Activated naive CD8-positive, alpha-beta T cell treated with anti-CD3 and anti-CD28 coated beads, Interleukin-2, amount 10 ng/mL, durations not matched to agents 7 days and 5 days (primary cell): ENCODE measurements around the gene DNAH1. TPM values are rescaled to one million over a fixed set of nuclear protein-coding genes. Genes with fewer than 3 reads are reported as not detected.

Experiments
- ATAC-seq: fragments of 150-1000 bp; cut with Tn5 transposase; one replicate; pipeline ENCODE4 v1.10.0; 2021; ENCODE audit warnings: low read depth, moderate library complexity
- POLR2A ChIA-PET: fragments of 350-600 bp; sonication (Branson Sonifier 250); formaldehyde crosslinking; loops from one replicate; lab custom pipeline; 2021; ENCODE audit warnings: antibody characterized with exemption; lab: Charles Lee
- DNase-seq: peaks from one replicate; pipeline ENCODE4 v3.0.0; 2021
- H3K27ac Mint-ChIP-seq: one replicate; pipeline ENCODE4 v1.8.0; 2022; ENCODE audit warnings: mild to moderate bottlenecking, mixed read lengths
- H3K27me3 Mint-ChIP-seq: one replicate; pipeline ENCODE4 v1.8.0; 2022; ENCODE audit warnings: mild to moderate bottlenecking, moderate library complexity, mixed read lengths
- H3K36me3 Mint-ChIP-seq: one replicate; pipeline ENCODE4 v1.8.0; 2021; ENCODE audit warnings: mild to moderate bottlenecking, mixed read lengths
- H3K4me1 Mint-ChIP-seq: one replicate; pipeline ENCODE4 v1.8.0; 2021; ENCODE audit warnings: mixed read lengths
- H3K4me3 Mint-ChIP-seq: one replicate; pipeline ENCODE4 v1.8.0; 2022; ENCODE audit warnings: mild to moderate bottlenecking, moderate library complexity, mixed read lengths
- H3K9me3 Mint-ChIP-seq: one replicate; pipeline ENCODE4 v1.8.0; 2021; ENCODE audit warnings: mixed read lengths
- total RNA-seq, 2 experiments: library from RNA; stranded (reverse); gene quantifications; one replicate each; pipeline ENCODE4 v1.2.3, GENCODE V29; 2021

DNAH1 gene
- total RNA-seq, 2 experiments from 2014 or later, result 28.5 to 30.0 TPM

DNA sequence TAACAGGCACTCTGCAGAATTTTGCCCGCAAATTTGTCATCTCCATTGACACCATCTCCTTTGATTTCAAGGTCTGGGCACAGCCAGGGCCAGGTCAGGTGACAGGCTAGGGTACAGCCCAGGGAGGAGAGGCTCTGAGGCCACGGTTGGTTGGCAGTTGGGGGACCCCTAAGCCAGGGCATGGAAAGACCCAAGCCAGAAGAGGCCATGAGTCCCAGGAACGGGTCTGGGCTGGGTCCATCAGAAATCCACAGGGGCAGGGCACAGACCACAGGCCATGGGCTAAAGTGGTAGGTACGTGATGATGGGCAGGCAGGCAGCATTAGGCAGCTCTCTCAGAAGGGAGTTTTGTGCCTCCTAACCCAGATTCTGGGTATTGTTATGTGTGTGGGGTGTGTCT is 83.0 kb downstream of the DNAH1 start:
- Mint-ChIP-seq H3K9me3 (no peaks in the 10 kb centered on the region), H3K27ac (no peak overlapping the region), H3K4me3 (no peak overlapping the region), H3K36me3 (peaks cover 11% of the 10 kb centered on the region), H3K27me3 (no peaks in the 10 kb centered on the region), H3K4me1 (no peaks in the 10 kb centered on the region)
- no peak for DNase-seq
- POLR2A ChIA-PET, result interaction anchor here (1.2 kb wide), 1 partner anchor 10 kb away, joined by 3 read pairs; no protein-coding TSS in a partner anchor
- no peak for ATAC-seq

DNA sequence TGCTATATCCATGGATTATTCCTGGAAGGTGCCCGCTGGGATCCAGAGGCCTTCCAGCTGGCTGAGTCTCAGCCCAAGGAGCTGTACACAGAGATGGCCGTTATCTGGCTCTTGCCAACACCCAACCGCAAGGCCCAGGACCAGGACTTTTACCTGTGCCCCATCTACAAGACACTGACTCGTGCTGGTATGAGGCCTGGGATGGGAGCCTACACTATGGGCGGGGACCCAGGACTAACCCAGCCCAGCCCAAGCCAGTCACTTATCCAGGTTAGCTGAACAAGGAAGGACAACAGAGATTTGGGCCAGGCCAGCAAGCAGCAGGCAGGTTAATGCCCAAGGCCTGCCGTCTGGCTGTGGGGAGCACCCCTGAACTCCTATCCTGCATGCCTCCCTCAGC is 83.5 kb downstream of the DNAH1 start:
- Mint-ChIP-seq H3K4me3 (no peak overlapping the region), H3K36me3 (peaks cover 14% of the 10 kb centered on the region), H3K9me3 (no peaks in the 10 kb centered on the region), H3K27me3 (no peaks in the 10 kb centered on the region), H3K4me1 (no peaks in the 10 kb centered on the region), H3K27ac (no peak overlapping the region)
- no peak for ATAC-seq
- POLR2A ChIA-PET, result interaction anchor here (0.9 to 1.2 kb wide), 2 partner anchors 10 to 174 kb away, joined by 3 read pairs; partner anchors contain the start of gene TLR9
- no peak for DNase-seq

DNA sequence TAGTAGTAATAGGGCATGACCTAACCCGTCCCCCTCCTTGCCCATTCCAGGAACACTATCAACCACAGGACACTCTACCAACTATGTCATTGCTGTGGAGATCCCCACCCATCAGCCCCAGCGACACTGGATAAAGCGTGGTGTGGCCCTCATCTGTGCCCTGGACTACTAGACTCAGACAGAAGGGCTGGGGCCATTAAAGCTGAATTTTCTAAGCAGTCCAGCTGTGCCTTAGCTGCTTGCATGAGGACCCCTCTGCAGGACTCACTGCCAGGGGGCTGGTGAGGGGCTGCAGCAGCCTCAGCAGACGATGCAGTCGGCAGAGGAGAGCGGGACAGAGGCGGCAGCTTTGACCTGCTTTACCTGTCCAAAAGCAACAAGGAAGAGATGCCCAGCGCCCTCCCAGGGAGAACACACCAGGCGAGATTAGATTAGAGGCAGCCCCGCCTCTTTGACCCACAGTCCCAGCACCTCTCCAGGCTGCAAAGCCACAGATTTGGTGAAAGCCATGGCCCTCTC is 84.2 kb downstream of the DNAH1 start:
- H3K27me3 Mint-ChIP-seq, result no peaks in the 10 kb centered on the region
- H3K36me3 Mint-ChIP-seq, result peaks cover 18% of the 10 kb centered on the region
- H3K4me1 Mint-ChIP-seq, result no peaks in the 10 kb centered on the region
- ATAC-seq (no peak), DNase-seq (no peak)
- no peak overlapping the region for H3K4me3 Mint-ChIP-seq
- no peaks in the 10 kb centered on the region for H3K9me3 Mint-ChIP-seq
- H3K27ac Mint-ChIP-seq, result no peak overlapping the region
- POLR2A ChIA-PET, result interaction anchor here (0.9 kb wide), 1 partner anchor 175 kb away, joined by 3 read pairs; the partner anchor contains the start of gene TLR9

DNA sequence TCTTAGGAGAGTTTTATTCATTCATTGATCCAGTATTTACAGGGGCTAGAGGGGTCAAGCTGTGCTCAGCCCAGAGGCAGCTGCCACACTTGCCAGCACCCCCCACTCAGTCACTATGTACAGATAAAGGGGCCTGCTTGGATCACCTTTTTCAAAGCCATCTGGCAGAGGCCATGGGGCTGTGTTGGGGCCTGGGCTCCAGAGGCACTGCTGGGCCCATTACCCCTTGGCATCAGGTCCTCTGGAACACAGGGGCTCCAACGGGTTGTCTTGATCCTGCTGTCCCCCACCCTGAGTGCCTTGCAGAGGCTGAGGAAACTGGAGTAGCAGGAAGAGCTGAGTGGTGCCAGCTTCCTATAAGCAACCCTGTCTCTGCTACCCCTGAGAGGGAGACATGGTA is 84.9 kb downstream of the DNAH1 start:
- peaks cover 18% of the 10 kb centered on the region for H3K36me3 Mint-ChIP-seq
- ATAC-seq, result no peak
- no peak overlapping the region for H3K4me3 Mint-ChIP-seq
- POLR2A ChIA-PET, result no interaction called here
- no peaks in the 10 kb centered on the region for H3K27me3 Mint-ChIP-seq
- H3K27ac Mint-ChIP-seq, result no peak overlapping the region
- H3K4me1 Mint-ChIP-seq, result no peaks in the 10 kb centered on the region
- DNase-seq, result no peak
- no peaks in the 10 kb centered on the region for H3K9me3 Mint-ChIP-seq

DNA sequence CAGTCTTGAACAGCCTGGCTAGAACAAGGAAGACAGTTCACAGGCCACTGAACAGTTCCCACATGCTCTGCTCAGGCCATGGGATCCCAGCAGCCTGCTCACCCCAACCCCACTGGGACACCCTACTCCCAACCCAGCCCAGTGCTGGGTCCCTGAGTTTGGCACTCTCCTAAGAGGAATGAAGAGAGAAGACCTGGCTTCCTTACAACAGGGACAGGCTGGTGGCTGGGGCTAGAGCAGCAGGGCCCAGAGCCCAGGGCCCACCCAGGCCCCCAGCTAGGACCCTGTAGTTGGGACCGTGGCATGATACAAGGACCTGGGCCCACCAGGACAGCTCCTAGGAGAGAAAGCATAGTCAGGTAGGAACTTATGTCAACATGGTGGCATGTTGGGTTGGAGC is 85.4 kb downstream of the DNAH1 start:
- Mint-ChIP-seq H3K27me3 (no peaks in the 10 kb centered on the region), H3K4me1 (no peaks in the 10 kb centered on the region), H3K9me3 (no peaks in the 10 kb centered on the region), H3K36me3 (peaks cover 18% of the 10 kb centered on the region), H3K4me3 (no peak overlapping the region), H3K27ac (no peak overlapping the region)
- DNase-seq (peak; percentile 14), ATAC-seq (no peak)
- POLR2A ChIA-PET, result no interaction called here

DNA sequence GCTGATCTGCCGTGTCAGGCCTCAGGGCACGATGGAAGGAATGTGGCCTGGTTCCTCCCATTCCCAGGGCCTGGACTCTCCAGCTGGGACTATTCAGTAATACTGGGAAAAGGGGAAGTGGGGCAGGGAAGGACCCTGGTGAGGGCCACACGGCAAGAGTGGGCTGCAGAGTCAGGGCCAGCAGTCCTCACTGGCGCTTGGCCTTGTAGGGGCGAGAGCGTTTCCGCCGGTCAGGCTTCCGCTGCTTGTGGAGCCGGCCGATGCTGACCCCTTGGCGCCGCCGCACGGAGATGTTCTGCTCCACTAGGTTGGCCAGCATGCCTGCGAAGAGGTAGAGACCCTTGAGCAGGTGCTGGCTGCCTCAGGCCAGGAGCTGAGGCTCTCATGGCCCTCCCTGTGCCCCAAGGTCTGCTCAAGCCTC is 86.0 kb downstream of the DNAH1 start:
- peaks cover 19% of the 10 kb centered on the region for H3K36me3 Mint-ChIP-seq
- POLR2A ChIA-PET, result no interaction called here

DNA sequence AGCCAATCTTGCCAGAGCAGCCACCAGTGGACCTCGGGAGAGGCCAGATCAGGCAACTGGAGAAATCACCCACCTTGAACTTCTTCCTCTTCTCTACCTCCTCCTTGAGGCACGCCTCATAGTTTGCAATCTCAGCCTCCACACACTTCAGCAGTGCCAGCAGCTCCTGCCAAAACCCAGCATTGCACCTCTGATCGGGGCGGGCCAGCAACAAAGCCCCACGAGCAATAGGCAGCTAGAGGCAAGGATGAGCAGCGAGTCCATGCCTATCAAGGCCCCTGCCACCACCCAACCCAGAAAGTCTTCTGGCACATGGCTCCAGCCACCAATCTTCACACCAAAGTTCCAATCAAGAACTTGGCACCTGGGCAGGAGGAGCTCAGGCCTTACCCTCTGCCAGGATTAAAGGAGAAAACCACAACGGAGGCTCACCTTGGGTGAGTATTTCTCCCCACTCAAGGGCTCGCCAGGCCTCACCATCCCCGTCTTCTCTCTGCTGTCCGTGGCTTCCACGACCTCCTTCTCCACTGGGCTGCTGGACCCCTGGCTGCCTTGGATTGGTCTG is 86.7 kb downstream of the DNAH1 start:
- Mint-ChIP-seq H3K4me1 (no peaks in the 10 kb centered on the region), H3K4me3 (no peak overlapping the region), H3K36me3 (peaks cover 19% of the 10 kb centered on the region), H3K27me3 (no peaks in the 10 kb centered on the region), H3K27ac (no peak overlapping the region), H3K9me3 (no peaks in the 10 kb centered on the region)
- POLR2A ChIA-PET, result no interaction called here
- no peak for ATAC-seq
- DNase-seq, result peak; percentile 17

More for the DNA sequence above, 86.0 kb downstream of the DNAH1 start:
- no peaks in the 10 kb centered on the region for H3K27me3 Mint-ChIP-seq
- H3K4me3 Mint-ChIP-seq, result no peak overlapping the region
- ATAC-seq (no peak), DNase-seq (peak; percentile 26)
- no peak overlapping the region for H3K27ac Mint-ChIP-seq
- H3K4me1 Mint-ChIP-seq, result no peaks in the 10 kb centered on the region
- no peaks in the 10 kb centered on the region for H3K9me3 Mint-ChIP-seq

DNA sequence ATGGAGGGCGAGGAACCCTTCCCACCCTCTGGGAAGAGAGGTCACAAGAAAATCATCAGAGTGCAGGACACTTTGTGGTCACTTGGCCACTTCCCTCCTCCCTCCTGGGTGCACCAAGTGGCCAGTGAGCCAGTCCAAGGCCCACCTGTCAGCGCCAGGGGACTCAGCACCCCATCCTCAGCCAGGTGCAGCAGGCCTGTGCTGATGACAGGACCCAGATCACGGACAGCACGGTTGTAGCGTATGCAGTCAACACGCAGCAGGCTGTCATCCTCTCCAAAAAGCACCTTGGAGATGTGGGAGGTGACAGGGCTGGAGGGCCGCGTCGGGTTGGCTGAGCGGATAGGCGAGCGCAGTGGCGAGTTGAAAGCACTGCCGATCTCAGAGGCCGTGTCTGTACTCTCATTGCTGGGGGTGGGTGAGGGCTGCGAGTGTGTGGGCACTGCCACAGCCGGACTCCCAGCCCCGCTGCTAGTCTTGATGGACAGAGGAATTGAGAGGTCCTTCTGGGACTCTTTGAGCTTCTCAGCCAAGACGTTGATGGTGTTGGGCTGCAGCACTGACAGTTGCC is 87.2 kb downstream of the DNAH1 start:
- H3K9me3 Mint-ChIP-seq, result no peaks in the 10 kb centered on the region
- POLR2A ChIA-PET, result no interaction called here
- peak; percentile 21 for DNase-seq
- peaks cover 22% of the 10 kb centered on the region for H3K36me3 Mint-ChIP-seq
- no peaks in the 10 kb centered on the region for H3K27me3 Mint-ChIP-seq
- peaks cover 3% of the 10 kb centered on the region for H3K4me1 Mint-ChIP-seq
- ATAC-seq, result no peak
- H3K4me3 Mint-ChIP-seq, result no peak overlapping the region
- H3K27ac Mint-ChIP-seq, result no peak overlapping the region

DNA sequence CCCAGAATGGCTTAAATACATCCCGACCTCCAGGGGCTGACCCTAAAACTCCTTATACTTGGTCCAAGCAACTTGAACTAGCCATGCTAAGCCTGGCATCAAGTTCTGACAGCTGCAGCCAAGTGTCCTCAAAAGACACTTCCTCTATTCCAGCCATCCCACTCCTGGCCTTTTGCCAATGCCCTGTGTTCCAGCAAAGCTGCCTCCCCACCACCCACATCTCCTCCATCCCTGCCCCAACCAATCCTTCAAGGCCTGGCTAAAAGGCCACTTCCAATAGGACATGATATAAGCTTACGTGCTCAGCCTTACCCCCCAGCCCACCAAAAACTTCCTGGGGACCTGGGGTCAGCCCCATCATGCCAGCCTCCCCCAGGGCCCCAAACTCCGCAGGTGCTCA is 87.8 kb downstream of the DNAH1 start:
- H3K36me3 Mint-ChIP-seq, result peaks cover 22% of the 10 kb centered on the region
- no peaks in the 10 kb centered on the region for H3K9me3 Mint-ChIP-seq
- H3K4me1 Mint-ChIP-seq, result peaks cover 8% of the 10 kb centered on the region
- no peak for ATAC-seq
- H3K27ac Mint-ChIP-seq, result no peak overlapping the region
- no peak for DNase-seq
- H3K4me3 Mint-ChIP-seq, result no peak overlapping the region
- H3K27me3 Mint-ChIP-seq, result no peaks in the 10 kb centered on the region
- POLR2A ChIA-PET, result no interaction called here

DNA sequence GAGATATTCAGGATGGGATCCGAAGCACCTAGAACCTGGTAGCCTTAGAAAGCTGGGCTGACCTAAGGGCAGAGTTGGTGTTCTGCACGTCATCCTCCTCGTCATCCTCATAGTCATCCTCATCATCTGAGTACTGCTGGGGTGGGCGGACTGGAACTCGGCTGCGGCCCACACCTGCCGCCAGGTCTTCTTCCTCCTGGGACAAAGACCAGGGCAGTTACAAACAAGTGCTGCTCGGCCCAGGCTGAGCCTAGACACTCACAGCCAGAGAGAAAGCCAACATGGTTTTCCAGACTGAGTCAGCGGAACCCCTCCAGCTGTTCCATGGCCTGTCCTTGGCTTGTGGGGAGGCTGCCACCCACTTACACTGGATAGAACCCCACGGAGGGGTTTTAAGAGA is 88.3 kb downstream of the DNAH1 start:
- ATAC-seq, result no peak
- peaks cover 11% of the 10 kb centered on the region for H3K4me1 Mint-ChIP-seq
- H3K4me3 Mint-ChIP-seq, result no peak overlapping the region
- POLR2A ChIA-PET, result no interaction called here
- no peaks in the 10 kb centered on the region for H3K9me3 Mint-ChIP-seq
- H3K27me3 Mint-ChIP-seq, result no peaks in the 10 kb centered on the region
- H3K27ac Mint-ChIP-seq, result no peak overlapping the region
- peaks cover 22% of the 10 kb centered on the region for H3K36me3 Mint-ChIP-seq
- DNase-seq, result peak; percentile 16

DNA sequence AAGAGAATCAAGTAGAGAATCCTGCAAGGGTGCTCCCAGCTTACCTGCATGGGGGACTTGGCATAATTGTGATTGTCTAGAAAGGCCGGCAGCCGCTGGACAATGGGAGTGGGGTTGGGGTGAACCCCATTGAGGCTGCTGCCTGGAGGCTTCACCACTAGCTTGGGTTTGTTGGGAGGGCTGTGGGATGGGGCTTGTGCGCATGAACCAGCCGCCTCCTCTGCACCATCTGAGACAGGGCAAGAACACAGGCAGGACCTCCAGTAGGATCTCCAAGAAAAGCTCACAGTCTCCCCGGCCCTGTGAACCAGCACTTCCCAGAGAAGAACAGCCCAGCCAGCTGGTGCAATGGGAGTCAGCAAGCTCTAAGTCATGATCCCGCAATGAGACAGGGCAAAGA is 88.9 kb downstream of the DNAH1 start:
- ATAC-seq, result no peak
- POLR2A ChIA-PET, result no interaction called here
- H3K36me3 Mint-ChIP-seq, result peaks cover 22% of the 10 kb centered on the region

DNA sequence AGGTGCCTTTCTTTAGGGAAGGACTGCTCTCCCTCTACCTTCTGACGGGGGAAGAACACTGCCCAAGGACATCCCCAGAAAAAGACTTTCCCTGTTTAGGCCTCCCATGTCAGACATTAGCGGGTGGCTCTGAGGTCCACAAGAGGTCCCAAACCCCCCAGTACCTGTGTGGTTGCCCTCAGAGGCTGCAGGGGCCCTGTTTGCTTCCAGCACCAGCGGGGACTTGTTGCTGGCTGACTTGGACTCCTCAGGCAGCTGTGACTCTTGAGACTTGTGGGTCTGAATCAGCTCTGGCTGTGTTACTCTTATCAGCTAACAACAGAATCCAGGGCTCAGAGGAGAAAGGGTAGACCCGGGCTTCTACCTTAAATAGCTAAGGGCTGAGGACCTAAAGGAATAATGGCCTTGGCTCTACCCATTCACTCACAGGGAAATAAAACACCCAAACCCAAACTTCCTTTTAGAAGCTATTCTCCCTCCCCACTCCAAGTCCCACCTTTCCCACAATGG is 89.5 kb downstream of the DNAH1 start:
- Mint-ChIP-seq H3K4me1 (peaks cover 11% of the 10 kb centered on the region), H3K27ac (no peak overlapping the region), H3K27me3 (no peaks in the 10 kb centered on the region), H3K9me3 (no peaks in the 10 kb centered on the region), H3K36me3 (peaks cover 22% of the 10 kb centered on the region), H3K4me3 (no peak overlapping the region)
- DNase-seq, result peak; percentile 22
- no peak for ATAC-seq
- POLR2A ChIA-PET, result no interaction called here

More for the DNA sequence above, 88.9 kb downstream of the DNAH1 start:
- Mint-ChIP-seq H3K4me1 (peaks cover 11% of the 10 kb centered on the region), H3K27me3 (no peaks in the 10 kb centered on the region), H3K9me3 (no peaks in the 10 kb centered on the region), H3K4me3 (no peak overlapping the region), H3K27ac (no peak overlapping the region)
- peak; percentile 26 for DNase-seq

DNA sequence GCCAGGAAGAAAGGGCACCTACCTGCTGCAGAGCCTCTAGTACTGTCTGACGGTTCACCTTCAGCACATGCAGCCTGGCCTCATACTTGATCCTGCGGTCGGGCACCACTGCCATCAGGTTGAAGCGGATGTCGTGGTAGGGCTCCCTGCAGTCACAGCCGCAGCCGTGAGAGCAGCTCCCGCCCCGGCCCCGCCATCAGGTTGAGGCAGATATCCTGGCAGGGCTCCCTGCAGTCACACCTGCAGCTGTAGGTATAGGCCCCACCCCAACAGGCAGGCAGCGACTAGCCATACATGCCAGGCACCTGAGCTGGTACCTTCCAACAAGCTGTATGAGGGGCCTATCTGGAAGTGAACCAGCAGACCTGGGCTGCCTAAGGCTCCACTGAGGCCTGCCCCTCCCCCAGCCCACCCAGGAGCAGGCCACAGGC is 90.1 kb downstream of the DNAH1 start:
- Mint-ChIP-seq H3K27me3 (no peaks in the 10 kb centered on the region), H3K36me3 (peaks cover 23% of the 10 kb centered on the region), H3K9me3 (no peaks in the 10 kb centered on the region), H3K4me1 (peaks cover 16% of the 10 kb centered on the region), H3K4me3 (no peak overlapping the region), H3K27ac (no peak overlapping the region)
- DNase-seq, result peak; percentile 27
- ATAC-seq, result no peak
- POLR2A ChIA-PET, result no interaction called here
